Omental fat pad (tissue), 4 donors: ENCODE data around the gene DYSF. TPM values are rescaled to one million over a fixed set of nuclear protein-coding genes. Genes with fewer than 3 reads are reported as not detected.

Experiments used
- ATAC-seq: fragments of 150-250 bp; one replicate; pipeline ENCODE4 v1.9.1; 2016; ENCODE audit warnings: mild to moderate bottlenecking, moderate library complexity; ENCODE audit not compliant: low FRiP score
- DNase-seq: peaks from one replicate; pipeline ENCODE4 v3.0.0-alpha.2; 2019; ENCODE audit warnings: low spot score
- total RNA-seq, 4 donors: library from RNA; depleted of rRNA; stranded (reverse); fragments of >200 nt; gene quantifications; one replicate each; pipeline ENCODE4 v1.1.0, GENCODE V29; 2016
- TF ChIP-seq, protein P1 (sequence below), 3 donors: fragments of 450-650 bp; IDR thresholded peaks; one replicate each; pipeline ENCODE4 v1.5.1; 2016 to 2017; ENCODE audit warnings: antibody characterized with exemption in 3 of 3, mild to moderate bottlenecking in 3 of 3, moderate library complexity in 2 of 3

Gene DYSF
- total RNA-seq, 4 donors from 2014 or later: 7.9 to 70.5 (median 17.8) TPM

DNA sequence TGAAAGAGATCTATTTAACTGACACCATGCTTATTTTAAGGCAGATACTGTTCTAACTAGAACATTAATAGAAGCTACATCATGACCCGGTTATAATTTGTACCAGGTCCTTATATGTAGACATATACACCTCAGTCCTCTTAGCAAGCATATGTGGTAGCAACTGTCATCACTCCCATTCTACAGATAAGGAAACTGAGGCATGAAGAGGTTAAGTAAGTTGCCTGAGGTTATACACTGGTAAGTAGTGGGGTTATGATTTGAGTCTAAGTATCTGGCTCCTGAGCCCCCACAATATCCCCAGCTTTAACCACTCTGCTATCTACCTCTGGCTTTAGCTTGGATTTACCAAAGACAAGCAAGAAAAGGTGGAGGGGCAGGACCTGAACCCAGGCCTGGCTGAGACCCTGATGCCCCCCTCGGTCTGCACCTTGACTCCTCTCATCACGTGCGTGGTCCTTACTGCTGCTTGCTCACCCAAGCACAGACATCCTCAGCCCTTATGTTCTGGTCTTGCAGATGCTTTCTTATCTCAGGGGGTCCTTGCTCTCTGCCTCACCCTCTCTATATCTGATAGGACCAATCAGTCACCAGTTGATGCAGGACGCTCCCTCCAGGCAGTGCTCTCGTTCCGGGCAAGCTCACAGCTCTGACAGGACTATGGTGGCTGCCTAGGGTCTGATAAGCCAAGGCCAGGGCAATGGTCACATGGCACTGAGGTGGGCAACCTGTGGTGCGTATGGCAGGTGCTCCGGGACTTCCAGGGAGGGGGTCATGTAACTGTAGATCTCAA is 4.0 kb downstream of the DYSF start:
- DNase-seq: no peak
- TF ChIP-seq, protein P1, sequence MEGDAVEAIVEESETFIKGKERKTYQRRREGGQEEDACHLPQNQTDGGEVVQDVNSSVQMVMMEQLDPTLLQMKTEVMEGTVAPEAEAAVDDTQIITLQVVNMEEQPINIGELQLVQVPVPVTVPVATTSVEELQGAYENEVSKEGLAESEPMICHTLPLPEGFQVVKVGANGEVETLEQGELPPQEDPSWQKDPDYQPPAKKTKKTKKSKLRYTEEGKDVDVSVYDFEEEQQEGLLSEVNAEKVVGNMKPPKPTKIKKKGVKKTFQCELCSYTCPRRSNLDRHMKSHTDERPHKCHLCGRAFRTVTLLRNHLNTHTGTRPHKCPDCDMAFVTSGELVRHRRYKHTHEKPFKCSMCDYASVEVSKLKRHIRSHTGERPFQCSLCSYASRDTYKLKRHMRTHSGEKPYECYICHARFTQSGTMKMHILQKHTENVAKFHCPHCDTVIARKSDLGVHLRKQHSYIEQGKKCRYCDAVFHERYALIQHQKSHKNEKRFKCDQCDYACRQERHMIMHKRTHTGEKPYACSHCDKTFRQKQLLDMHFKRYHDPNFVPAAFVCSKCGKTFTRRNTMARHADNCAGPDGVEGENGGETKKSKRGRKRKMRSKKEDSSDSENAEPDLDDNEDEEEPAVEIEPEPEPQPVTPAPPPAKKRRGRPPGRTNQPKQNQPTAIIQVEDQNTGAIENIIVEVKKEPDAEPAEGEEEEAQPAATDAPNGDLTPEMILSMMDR (IDR thresholded peaks at IDR 0.05): no peak
- ATAC-seq: no peak

DNA sequence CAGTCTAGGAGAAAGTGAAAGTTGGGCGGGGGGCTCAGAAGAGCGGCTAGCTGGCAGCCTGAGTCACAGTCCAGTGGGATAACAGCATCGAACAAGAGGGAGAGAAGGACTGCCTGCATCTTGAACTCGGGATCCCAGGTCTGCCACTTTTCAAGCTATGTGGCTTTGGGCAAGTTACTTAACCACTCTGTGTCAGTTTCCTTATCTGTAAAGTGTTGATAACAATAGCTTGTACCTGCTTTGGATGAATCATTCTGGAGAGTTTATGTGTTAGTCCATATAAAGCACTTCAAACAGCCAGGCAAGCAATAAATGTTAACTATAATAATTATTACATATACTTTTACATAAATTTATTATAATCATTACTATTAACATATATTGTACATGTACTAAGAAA is 4.6 kb downstream of the DYSF start:
- ATAC-seq (no peak), DNase-seq (no peak)
- TF ChIP-seq, protein P1 (IDR thresholded peaks at IDR 0.05): no peak

- ATAC-seq (no peak), DNase-seq (no peak)
- TF ChIP-seq, protein P1 (IDR thresholded peaks at IDR 0.05): no peak
These were observed 5.2 kb downstream of the DYSF start for GRCh38 chr2:71458413-71459083.

- ATAC-seq (no peak), DNase-seq (no peak)
- TF ChIP-seq, protein P1 (IDR thresholded peaks at IDR 0.05): no peak
These were observed 5.7 kb downstream of the DYSF start for GRCh38 chr2:71459084-71459431.

GRCh38 chr2:71460056-71460455 is 6.7 kb downstream of the DYSF start:
- DNase-seq: no peak
- TF ChIP-seq, protein P1 (IDR thresholded peaks at IDR 0.05): no peak
- no peak for ATAC-seq

DNA sequence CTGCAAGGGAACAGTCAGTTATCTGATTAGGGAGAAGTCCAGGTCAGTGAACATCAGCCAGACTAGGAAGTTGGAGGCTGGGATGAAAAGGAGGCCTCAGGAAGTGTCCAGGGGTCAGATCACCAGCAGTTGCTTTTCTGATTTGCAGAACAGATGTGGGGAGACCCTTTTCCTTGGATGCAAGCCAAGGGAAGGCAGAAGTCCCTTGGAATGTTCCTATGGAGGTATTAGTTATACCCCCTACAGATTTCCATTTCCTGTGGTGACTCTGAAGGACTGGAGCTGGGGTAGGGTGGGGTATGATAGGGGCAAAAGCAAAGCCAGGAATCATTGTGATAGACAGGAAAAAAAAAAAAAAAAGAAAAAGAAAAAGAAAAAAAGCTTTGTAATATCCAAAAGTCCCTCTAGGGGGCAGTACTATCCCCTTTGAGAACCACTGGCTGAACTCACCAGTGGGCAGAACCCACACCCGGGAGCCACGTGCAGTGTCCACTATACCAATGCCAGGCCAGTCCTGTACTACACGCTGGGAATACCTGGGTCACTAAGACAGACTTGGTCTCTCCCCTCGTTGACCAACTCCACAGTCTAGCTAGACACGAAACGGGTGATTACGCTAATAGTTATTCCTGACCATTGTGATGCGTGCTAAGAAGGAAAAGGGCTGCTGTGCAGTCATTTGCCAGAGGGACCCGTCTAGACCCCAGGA is 7.4 kb downstream of the DYSF start:
- ATAC-seq (no peak), DNase-seq (no peak)
- TF ChIP-seq, protein P1 (IDR thresholded peaks at IDR 0.05): no peak
